ENCODE results near the gene TBPL2.

DNA sequence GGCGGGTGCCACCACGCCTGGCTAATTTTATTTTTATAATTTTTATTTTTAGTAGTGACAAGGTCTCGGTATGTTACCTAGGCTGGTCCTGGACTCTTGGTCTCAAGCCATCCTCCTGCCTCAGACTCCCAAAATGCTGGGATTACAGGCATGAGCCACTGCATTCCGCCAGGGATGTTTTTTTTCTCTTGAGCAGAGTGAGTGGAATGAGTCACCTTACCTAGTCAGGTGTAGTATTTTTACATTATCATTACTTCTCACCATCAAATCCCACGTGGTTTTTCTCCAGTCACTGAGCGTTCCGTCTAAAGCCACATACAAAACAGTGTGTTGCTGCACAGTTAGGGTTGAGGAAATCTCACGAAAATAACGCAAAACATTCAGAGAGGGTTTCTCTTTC, 870 bp upstream of the TBPL2 start:
- TF ChIP-seq, protein P1, sequence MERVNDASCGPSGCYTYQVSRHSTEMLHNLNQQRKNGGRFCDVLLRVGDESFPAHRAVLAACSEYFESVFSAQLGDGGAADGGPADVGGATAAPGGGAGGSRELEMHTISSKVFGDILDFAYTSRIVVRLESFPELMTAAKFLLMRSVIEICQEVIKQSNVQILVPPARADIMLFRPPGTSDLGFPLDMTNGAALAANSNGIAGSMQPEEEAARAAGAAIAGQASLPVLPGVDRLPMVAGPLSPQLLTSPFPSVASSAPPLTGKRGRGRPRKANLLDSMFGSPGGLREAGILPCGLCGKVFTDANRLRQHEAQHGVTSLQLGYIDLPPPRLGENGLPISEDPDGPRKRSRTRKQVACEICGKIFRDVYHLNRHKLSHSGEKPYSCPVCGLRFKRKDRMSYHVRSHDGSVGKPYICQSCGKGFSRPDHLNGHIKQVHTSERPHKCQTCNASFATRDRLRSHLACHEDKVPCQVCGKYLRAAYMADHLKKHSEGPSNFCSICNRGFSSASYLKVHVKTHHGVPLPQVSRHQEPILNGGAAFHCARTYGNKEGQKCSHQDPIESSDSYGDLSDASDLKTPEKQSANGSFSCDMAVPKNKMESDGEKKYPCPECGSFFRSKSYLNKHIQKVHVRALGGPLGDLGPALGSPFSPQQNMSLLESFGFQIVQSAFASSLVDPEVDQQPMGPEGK (CRISPR knock-in tag; IDR thresholded peaks at IDR 0.05; ENCODE audit: borderline replicate concordance), result no peak
- TF ChIP-seq RARB (CRISPR knock-in tag; IDR thresholded peaks at IDR 0.05), result no peak
- TF ChIP-seq BACH2 (CRISPR knock-in tag; IDR thresholded peaks at IDR 0.05; ENCODE audit: borderline replicate concordance), result no peak
- TF ChIP-seq, protein P2, sequence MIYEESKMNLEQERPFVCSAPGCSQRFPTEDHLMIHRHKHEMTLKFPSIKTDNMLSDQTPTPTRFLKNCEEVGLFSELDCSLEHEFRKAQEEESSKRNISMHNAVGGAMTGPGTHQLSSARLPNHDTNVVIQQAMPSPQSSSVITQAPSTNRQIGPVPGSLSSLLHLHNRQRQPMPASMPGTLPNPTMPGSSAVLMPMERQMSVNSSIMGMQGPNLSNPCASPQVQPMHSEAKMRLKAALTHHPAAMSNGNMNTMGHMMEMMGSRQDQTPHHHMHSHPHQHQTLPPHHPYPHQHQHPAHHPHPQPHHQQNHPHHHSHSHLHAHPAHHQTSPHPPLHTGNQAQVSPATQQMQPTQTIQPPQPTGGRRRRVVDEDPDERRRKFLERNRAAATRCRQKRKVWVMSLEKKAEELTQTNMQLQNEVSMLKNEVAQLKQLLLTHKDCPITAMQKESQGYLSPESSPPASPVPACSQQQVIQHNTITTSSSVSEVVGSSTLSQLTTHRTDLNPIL (CRISPR knock-in tag; IDR thresholded peaks at IDR 0.05; ENCODE audit: low read depth), result no peak
- no peak for TF ChIP-seq ISL1 (CRISPR knock-in tag; IDR thresholded peaks at IDR 0.05)

Data from SK-N-SH treated with all-trans-retinoic acid at 6 μM for 48 hours (cell line).